GM19035 (cell line): Measurements from ENCODE around the gene KCNA2.

Experiments
- ATAC-seq: cut with Tn5 transposase; IDR thresholded peaks from one replicate; pipeline ENCODE4 v1.9.1; 2021; ENCODE audit not compliant: unreplicated experiment

KCNA2 gene

GRCh38 chr1:110603058-110603457 is 3.1 kb downstream of the KCNA2 start:
- no peak for ATAC-seq

- no peak for ATAC-seq
Observed at GRCh38 chr1:110602466-110602865, 3.7 kb downstream of the KCNA2 start.

- no peak for ATAC-seq
Observed at GRCh38 chr1:110601332-110601731, 4.8 kb downstream of the KCNA2 start.

- no peak for ATAC-seq
Observed at GRCh38 chr1:110600716-110601115, 5.4 kb downstream of the KCNA2 start.

- ATAC-seq, result no peak
Observed at GRCh38 chr1:110597966-110598365, 8.2 kb downstream of the KCNA2 start.

GRCh38 chr1:110596312-110596711 is 9.8 kb downstream of the KCNA2 start:
- ATAC-seq, result no peak

GRCh38 chr1:110595353-110595710 is 10.8 kb downstream of the KCNA2 start:
- ATAC-seq, result no peak

GRCh38 chr1:110594456-110595352 is 11.5 kb downstream of the KCNA2 start:
- ATAC-seq, result no peak

GRCh38 chr1:110593902-110594301 is 12.3 kb downstream of the KCNA2 start:
- no peak for ATAC-seq

GRCh38 chr1:110591956-110592355 is 14.2 kb downstream of the KCNA2 start:
- ATAC-seq, result no peak

- ATAC-seq, result no peak
Observed at GRCh38 chr1:110588991-110589390, 17.2 kb downstream of the KCNA2 start.

- no peak for ATAC-seq
Observed at GRCh38 chr1:110588486-110588885, 17.7 kb downstream of the KCNA2 start.

GRCh38 chr1:110587906-110588305 is 18.3 kb downstream of the KCNA2 start:
- no peak for ATAC-seq

- ATAC-seq, result no peak
Observed at GRCh38 chr1:110585481-110585880, 20.7 kb downstream of the KCNA2 start.

GRCh38 chr1:110584045-110584444 is 22.1 kb downstream of the KCNA2 start:
- ATAC-seq, result no peak

GRCh38 chr1:110583505-110583904 is 22.7 kb downstream of the KCNA2 start:
- no peak for ATAC-seq

GRCh38 chr1:110582378-110582777 is 23.8 kb downstream of the KCNA2 start:
- ATAC-seq, result no peak

GRCh38 chr1:110581682-110582145 is 24.4 kb downstream of the KCNA2 start:
- ATAC-seq, result no peak

GRCh38 chr1:110580244-110580643 is 25.9 kb downstream of the KCNA2 start:
- ATAC-seq, result no peak

- no peak for ATAC-seq
Observed at GRCh38 chr1:110579460-110579859, 26.7 kb downstream of the KCNA2 start.

GRCh38 chr1:110576441-110576840 is 29.7 kb downstream of the KCNA2 start:
- ATAC-seq, result no peak

GRCh38 chr1:110573314-110573713 is 32.8 kb downstream of the KCNA2 start:
- ATAC-seq, result no peak

- ATAC-seq, result no peak
Observed at GRCh38 chr1:110572751-110573150, 33.4 kb downstream of the KCNA2 start.
